LoVo (cell line): Measurements from ENCODE around the gene BCL2L12.
A peak's percentile ranks its signal among the peaks of the same experiment; 100 is the strongest.

Experiments
- DNase-seq: peaks from one replicate; pipeline ENCODE4 v3.0.0-alpha.2; 2016; ENCODE audit warnings: low spot score

The BCL2L12 gene

DNA sequence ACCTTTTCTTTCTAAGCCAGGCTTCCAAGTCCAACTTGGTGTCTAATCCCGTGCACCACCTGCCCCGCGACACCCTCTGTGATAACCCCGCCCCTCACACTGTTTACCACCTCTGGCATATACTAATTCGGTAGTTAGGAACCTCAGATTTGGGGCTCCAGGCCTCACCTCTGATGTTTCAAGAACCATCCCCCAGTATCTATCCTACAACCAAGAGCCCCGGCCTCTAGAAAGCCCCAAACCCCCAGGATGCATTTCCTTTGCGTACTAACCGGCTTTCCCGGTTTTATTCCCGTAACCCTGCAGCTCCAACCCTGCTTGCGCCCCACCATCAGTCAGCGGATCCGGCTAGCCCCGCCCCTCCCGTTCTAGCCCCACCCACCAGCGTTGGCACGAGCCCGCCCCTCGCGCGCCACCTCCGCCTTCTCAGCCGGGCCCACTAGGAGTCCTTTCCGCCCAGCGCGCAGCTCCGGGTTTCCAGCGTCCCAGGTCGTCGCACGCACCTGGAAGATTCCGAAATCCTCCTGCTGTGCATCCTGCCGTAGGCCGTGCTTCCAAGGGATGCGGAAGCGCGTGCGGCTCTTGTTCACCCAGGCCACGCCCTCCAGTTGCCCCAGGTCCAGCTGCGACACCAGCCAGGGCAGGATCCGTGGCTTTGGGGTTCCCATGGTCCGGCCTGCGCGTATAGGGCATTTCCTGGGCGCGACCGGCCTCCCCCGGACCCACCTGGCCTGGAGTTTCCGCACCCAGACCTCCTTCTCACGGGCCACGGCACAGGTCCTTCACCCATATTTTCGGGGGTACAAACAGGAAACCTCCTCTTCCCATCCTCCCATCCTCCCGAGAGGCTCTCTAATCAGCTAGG is 1.3 kb upstream of the BCL2L12 start:
- DNase-seq: peak; percentile 93

DNA sequence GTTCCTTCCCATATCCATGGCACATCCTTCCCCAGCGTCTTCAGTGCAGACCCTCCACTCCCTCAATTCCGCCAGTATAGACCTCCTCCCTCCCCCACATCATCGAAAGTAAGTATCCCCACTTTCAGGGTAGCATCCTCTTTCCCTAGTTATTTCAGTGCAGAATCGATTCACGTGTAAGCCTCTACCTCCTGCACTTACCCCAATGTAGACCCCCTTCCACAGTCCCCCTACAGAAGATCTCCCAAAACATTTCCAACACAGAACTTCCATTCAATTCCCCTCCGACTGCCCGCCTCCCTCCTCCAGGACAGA is 740 bp upstream of the BCL2L12 start:
- no peak for DNase-seq

DNA sequence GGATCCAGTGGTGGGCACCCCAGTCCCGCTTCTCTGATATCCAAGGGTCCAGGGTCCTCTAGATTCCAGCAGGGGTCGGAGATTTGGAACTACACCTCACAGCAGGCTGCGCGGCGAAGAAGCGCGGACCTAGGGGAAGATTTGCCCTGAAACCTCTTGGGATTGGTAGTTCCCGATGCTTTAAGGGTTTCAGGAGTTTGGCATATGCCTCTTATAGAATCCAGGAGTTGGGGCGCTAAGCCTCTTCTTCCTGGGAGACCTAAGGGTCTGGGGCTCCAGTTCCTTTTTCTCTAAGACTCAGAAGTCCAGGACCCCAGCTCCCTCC is 349 bp downstream of the BCL2L12 start:
- no peak for DNase-seq

DNA sequence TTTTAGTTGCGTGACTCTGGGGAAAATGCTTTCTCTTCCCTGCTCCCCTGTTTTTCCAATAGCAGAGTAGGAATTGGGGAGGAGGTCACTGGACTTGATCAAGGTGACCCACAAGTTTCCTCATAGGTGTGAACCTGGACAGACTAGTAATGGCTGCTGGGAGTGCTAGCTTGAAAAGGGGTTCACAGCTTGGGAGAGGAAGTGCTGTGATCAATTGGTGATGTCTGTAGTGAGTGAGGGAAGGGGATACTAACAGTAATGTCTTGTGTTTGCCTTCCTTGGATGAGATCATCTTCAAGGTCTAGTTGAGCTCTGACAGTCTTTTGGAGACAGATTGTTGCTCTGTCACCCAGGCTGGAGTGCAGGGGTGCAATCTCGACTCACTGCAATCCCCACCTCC is 1.7 kb downstream of the BCL2L12 start:
- no peak for DNase-seq

DNA sequence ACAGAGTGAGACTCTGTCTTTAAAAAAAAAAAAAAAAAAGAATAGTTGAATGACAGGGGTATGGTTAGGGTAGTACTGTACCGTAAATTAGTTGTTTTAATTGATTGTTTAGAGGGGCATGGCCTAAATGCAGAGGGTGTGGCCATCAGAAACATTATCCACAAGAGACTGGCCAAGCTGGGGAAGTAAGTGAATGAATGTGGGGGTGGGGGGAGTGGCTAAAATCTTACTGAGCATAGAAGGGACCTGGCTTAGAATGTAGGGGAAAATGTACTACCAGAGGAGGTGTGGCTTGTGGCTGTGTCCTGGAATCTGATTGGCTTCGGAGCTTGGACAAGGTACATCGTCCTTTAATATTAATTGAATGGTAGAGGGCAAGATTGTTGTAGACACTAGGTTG is 3.8 kb downstream of the BCL2L12 start:
- no peak for DNase-seq

DNA sequence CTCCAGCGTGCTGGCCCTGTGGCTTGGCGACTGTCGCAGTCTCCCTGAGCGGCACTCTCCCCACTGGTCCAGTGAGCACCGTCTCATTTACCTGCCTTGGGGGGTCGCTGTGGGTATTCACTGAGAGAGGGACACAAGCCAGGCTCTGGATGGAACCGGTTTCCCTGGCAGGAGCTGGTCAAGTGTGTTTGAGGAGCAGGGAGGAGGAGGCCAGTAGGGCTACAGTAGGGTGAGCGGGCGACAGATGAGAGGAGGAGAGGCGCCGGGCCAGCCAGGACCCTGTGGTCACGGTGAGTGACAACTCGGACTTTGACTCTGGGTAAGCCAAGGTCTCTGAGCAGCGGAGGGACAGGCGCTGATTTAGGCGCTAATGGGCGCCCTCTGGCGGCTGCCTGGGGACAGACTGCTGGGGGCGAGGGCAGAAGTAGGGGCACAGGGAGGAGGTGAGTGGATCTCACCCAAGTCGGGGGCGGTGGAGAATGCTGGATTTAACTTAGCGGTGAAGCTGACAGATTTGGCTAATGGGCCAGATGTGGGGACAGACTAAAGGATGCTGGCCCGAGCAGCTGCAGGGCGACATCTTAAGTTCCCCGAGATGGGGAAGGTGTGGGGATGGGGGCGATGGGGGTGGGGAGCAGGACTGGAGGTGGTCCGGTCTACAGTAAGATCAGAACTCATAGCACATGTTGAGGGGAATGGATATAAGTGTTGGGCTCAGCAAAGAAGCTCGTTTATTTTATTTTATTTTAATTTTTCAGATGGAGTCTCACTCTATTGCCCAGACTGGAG is 6.6 kb downstream of the BCL2L12 start:
- peak; percentile 64 for DNase-seq

DNA sequence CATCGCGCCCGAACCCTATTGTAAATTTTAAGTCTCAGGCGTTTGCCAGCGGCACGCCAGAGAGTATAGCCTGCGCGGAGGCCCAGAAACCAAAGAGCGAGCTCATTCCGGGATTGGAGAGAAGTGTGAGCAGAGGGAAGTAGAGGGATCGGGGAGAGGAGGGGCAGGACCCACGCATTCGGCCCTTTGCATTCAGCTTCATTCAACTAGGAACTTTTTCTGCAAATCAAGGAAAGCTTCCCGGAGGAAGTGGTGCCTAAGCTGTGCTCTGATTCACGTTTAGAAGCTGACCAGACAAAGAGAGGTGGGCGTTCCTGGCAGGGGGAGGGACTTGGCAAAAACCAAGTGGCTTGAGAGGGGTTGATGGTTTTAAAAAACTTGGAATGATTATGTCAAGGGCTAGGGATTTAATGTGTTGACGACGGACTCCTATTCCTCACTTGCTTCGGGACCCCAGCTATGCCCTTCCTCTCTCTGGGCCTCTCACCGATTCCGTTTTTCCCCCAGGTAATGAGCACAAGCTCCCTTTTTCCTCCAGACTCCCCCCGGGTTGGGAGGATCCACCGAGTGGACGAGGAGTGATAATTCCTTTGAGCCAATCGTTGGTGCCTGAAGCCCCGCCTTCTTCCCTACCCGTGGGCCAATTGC is 10.5 kb downstream of the BCL2L12 start:
- DNase-seq: peak; percentile 90

DNA sequence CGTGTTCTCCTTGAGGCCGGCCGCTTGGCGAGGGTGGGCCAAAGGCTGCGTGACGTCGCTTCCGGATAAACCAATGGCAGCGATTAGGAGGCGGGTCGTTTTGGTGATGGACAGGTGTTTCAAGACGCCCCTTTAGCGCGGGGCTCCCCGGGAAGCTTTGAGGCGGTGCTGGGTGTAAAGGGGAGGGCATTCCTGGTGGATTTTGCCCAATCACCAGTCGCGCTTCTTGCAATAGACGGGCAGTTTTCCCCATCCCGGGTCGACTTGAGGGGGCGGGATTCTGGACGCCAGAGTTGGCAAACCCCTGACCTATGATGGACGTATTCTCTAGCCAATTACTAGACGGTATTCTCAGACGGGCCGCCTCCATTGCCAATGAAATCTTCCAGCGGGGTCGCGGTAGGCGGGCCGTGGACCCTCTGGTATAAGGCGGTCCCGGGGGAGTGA is 11.1 kb downstream of the BCL2L12 start:
- peak; percentile 99 for DNase-seq

DNA sequence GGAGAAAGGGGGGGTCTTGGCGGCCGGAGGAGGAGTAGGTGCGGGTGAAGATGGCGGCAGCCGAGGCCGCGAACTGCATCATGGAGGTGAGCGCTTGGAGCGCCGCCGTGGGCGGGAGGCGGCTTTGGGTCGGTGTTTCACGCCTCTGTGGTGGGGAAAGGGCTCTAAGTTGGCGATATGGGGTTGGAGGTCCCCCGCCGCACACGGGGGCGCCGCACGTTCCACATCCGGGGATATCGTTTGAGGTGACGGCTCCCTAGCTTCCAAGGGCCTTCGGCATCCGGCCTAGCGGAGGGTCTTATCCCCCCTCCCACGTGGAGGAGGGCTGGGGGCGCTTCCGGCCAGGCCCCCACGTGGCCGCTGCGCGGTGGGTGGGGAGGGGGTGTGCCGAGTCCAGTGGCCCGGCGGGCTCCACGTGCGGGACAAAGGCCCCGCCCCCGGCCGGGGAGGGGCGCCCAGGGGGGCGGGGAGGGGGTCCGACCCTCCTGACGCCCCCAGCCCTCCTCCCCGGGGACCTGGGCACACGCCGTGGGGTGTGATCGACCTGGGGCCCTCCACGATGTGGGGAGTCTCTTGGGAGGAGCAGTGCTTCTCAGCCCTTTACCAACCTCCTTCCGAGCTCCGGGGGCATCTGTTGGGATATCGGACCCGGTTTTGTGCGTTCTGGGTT is 11.6 kb downstream of the BCL2L12 start, which contains the start of gene PRMT1:
Gene PRMT1, plus strand, starts transcription at position 41 of the 670 bp plus-strand sequence. Its CDS starts 10 bp downstream, at position 51.
- no peak for DNase-seq

DNA sequence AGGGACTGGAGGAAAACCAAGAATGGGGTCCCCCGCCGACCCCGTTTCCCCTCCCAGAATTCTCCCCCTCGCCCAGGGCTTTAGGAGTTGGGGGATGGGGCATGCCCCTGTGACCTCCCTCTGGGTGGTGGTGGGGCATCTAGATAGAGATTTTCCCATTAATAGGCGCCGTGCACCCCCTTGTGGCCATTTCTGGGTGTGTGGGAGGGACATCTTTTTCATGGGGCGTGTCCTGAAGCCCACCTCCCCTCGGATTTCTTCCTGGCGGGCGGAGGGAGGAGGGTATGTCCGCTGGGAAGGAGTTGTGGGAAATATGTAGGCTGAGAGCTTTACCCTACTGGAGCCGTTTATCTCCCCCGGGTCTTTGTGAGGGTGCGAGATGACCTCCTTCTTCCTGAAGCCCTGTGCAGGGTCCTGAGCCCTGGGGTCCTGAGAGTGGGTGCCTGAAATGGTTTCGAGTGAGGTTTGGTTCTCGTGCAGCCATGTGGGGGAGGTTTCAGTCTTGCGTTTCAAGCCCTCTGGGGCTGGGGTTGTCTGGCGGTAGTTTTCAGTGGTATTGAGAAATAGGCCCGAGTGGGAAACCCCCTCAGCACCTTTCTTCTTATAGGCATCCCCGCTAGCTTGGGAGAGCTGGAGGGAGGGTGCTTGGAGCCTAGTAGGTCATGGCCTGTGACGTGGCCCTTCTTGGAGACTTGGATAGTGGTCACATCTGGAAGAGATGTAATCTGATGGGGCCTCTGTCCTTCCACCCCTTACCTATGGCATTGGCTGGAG is 12.4 kb downstream of the BCL2L12 start:
- DNase-seq: peak; percentile 37

DNA sequence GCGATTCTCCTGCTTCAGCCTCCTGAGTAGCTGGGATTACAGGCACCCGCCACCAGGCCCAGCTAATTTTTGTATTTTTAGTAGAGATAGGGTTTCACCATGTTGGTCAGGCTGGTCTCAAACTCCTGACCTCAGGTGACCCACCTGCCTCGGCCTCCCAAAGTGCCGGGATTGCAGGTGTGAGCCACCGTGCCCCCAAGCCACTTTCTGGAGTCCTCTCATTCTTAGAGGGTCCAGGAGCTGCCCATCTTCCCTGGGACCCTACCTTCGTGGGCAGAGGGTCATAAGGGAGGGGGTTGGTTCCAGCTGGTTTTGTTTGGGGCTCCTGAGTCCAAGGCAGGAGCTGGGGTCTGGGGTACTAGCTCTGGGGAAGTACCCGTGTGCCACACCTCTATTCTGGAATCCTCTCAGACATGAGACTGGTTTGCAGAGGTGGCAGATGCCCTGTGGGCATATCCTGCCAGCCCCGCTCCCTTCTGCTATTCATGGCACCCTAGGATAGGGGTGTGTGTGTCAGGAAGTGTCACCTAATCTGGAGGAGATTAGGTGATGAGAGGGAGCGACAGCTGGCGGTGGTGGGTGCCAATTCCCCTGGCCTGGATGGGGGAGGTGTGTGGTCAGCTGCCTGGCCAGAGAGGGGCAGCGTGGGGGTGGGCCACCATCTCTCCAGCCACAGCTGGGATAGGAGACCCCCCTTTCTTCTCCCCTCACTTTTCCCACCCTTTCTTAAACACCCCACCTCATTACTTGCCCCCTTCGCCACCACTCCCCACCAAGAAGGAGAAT is 13.4 kb downstream of the BCL2L12 start:
- DNase-seq: no peak

DNA sequence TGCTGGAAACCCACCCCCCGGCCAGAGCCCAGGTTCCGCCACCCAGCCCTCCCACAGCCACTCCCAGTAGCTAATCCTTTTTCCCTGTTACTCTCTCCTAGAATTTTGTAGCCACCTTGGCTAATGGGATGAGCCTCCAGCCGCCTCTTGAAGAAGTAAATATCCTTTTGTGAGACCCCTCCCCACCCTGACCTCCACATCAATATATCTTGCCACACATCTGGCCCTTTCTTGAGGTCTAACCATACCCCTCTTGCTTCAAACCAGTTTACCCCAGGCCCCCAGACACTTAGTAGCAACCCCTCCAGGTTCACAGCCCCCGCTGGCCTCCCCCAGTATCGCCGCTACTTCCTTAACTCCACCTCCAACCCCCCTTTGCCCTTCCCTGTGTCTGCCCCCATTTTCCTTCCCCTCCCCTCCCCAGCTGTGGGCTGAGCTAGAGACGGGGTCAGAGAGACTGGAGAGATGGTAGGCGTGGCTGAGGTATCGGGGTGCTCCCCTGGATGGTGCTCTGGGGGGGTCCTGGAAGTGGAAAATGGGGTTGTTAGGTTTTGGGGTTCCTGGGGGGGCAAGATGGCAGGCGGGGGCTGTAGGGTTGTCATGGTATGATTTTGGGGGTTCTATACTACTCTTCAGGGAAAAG is 14.2 kb downstream of the BCL2L12 start:
- no peak for DNase-seq

DNA sequence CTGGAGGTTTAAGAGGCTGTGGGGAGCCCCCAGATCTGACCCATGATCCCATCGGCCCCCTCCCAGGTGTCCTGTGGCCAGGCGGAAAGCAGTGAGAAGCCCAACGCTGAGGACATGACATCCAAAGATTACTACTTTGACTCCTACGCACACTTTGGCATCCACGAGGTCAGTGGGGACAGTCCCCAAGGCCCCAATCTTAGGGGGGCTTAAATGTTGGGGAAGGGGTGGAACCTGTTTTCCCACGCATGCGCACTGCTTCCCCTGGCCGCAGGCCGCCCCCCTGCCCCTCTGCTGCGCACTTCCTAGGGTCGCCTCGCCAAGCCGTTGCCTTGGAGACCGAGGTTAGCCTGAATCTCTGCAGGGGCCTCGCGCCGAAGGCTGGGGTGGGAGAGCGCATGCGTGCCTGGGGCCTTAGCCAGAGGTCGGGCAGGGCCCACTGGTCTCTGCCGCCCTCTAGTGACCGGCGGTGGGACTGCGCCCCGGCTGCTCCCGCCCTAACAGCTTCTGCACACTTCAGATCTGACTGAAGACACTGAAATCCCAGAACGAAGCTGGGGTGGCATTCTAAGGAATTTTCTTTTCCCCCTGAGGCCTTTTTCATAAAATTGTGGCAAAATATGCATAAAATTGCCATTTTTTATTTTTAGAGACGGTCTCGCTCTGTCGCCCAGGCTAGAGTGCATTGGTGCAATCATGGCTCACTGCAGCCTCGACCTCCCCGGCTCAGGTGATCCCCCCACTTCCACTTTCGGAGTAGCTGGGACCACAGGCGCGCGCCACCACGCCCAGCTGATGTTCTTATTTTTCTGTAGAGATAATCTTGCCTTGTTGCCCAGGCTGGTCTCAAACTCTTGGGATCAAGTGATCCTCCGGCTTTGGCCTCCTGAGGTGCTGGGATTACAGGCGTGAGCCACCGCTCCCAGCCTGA is 15.0 kb downstream of the BCL2L12 start:
- DNase-seq: peak; percentile 81

DNA sequence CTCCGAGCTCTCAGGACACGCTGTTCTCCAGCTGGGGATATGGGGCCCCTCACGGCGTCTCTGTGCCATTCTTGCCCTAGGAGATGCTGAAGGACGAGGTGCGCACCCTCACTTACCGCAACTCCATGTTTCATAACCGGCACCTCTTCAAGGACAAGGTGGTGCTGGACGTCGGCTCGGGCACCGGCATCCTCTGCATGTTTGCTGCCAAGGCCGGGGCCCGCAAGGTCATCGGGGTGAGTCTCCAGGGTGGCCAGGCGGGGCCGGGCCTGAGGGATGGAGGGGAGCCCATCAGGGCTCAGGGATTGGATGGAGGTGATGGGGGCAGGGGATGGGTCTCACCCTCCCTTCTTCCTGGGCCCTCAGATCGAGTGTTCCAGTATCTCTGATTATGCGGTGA is 16.1 kb downstream of the BCL2L12 start:
- DNase-seq: no peak

DNA sequence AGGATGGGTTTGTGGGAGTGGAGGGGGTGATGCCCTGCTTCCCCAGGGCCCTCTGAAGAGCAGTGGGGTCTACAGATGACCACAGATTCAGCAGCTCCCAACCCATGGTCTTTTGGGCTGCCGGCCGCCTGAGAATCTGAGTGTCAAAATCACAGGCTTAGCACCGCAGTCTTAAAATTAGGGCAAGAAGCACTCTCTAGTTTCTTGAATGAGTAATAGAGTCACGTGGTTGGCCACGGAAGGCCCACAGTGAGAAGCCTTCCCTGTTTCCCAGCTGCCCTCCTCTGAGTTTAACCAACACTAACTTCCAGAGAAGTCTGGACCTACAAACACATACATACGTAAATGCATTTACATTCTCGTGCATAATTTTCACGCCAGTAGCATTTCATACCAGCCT is 16.5 kb downstream of the BCL2L12 start:
- no peak for DNase-seq

DNA sequence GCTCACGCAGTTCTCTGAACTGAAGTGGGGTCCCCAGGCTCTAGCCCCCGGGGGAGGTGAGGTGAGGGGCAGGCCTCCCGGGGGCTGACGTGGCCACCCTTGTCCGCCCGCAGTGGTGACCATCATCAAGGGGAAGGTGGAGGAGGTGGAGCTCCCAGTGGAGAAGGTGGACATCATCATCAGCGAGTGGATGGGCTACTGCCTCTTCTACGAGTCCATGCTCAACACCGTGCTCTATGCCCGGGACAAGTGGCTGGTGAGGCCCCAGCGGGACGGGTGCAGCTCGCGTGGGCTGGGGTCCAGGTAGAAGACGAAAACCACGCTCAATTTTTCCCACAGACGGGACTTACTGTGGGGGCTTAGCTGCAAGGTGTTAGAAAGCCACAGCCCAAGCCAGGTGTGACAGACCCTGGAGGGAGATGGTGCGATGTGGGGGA is 18.1 kb downstream of the BCL2L12 start:
- no peak for DNase-seq

DNA sequence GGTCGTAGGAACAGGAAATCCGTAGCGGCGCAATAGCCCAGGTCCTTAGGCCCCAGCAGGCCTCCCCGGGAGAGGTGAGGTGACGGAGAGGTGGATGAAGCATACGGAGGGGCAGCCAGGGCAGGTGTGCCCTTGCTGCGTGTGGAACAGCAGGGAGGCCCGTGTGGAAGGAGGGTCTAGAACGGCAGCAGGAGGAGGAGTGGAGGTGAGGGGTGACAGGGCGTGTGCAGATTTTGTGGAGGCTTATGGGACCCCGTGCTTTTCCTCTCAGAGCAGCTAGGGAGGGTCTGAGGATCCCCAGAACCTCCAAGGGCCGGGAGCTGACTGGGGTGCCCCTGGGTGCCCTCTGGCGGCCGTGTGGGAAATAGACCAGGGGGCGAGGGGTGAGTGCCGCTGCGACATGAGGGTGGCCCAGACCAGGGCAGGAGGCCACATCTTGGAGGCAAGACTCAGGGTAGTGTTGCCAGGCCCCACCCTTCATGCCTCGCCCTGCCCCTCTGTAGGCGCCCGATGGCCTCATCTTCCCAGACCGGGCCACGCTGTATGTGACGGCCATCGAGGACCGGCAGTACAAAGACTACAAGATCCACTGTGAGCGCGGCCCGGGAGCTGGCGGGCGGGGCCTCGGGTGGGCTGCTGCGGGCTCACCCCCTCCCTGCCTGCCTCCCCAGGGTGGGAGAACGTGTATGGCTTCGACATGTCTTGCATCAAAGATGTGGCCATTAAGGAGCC is 18.7 kb downstream of the BCL2L12 start:
- no peak for DNase-seq

DNA sequence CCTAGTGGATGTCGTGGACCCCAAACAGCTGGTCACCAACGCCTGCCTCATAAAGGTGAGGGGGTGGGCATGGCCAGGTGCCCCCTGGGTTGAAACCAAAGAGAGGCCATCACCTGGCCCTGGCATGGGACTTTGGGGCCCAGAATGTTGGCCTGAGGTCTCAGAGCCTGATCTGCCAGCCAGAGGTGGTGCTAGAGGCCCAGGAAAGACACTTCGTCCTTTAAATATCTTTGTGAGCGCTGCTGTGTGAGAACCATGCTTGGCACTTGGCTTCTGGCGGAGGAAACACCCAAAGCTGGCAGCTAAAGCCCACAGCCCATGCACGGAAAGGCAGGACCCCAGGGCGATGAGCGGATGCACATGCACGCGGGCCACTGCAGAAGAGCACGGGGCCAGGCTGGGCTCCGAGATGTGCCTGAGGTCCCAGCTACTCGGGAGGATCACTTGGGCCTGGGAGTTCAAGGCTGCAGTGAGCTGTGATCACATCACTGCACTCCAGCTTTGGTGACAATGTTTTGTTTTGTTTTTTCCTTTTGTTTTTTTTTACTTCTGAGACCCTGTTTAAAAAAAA is 19.3 kb downstream of the BCL2L12 start:
- DNase-seq: no peak
